ENCODE data around the gene STXBP3.
A peak's percentile ranks its signal among the peaks of the same experiment; 100 is the strongest.

The STXBP3 gene

GRCh38 chr1:108815566-108815965 lies 69.1 kb downstream of the STXBP3 start:
- Histone ChIP-seq H4K8ac (ENCODE audit: low read length) (no peak overlapping the region), H3K9me3 (ENCODE audit: control insufficient read depth, low read length) (no peaks in the 10 kb centered on the region), H2BK5ac (ENCODE audit: low read depth, low read length, poor library complexity, severe bottlenecking) (no peak overlapping the region), H3K23ac (ENCODE audit: low read length in 2 of 2) (no peak overlapping the region), H3K27me3 (ENCODE audit: control insufficient read depth in 1 of 2, insufficient read depth in 1 of 2, low read length in 2 of 2) (no peaks in the 10 kb centered on the region), H3K4me2 (ENCODE audit: low read length, poor library complexity, severe bottlenecking) (no peak overlapping the region), H3K4me1 (ENCODE audit: control insufficient read depth, insufficient read depth, low read depth, low read length) (peaks cover 4% of the 10 kb centered on the region), H3K4me3 (ENCODE audit: insufficient read depth in 1 of 2, low read depth in 1 of 2, low read length in 2 of 2) (no peak overlapping the region), H3K36me3 (ENCODE audit: control insufficient read depth in 1 of 2, insufficient read depth in 2 of 2, low read depth in 1 of 2, low read length in 2 of 2) (peaks cover 0 to 11% of the 10 kb centered on the region in 2 experiments), H3K27ac (ENCODE audit: low read length, poor library complexity, severe bottlenecking) (no peak overlapping the region), H2BK15ac (ENCODE audit: low read depth, poor library complexity, severe bottlenecking) (no peak overlapping the region), H4K91ac (ENCODE audit: low read length) (no peak overlapping the region), H3K18ac (ENCODE audit: low read depth in 1 of 2, low read length in 2 of 2) (no peak overlapping the region), H3K14ac (ENCODE audit: low read length in 2 of 2) (no peak overlapping the region), H2AFZ (ENCODE audit: low read depth, low read length) (no peak overlapping the region), H2AK5ac (ENCODE audit: low read length, severe bottlenecking) (peak overlapping the region; percentile 66), H2BK12ac (ENCODE audit: low read length in 2 of 2) (no peak overlapping the region), H2BK120ac (ENCODE audit: low read depth, low read length) (no peak overlapping the region), H3K79me1 (replicated peaks; ENCODE audit: low read length, poor library complexity, severe bottlenecking) (no peaks in the 10 kb centered on the region), H3K9ac (ENCODE audit: low read length) (peak overlapping the region; percentile 94), H3K4ac (ENCODE audit: low read depth in 1 of 2, low read length in 2 of 2) (no peak overlapping the region)
- DNase-seq: peak; percentile 18

GRCh38 chr1:108816049-108816893 lies 69.8 kb downstream of the STXBP3 start:
- peak overlapping the region in 1 of 2 experiments; percentile 76 for H3K4me3 ChIP-seq (ENCODE audit: insufficient read depth in 1 of 2, low read depth in 1 of 2, low read length in 2 of 2)
- H4K8ac ChIP-seq (ENCODE audit: low read length): peak overlapping the region; percentile 3
- no peak overlapping the region for H4K91ac ChIP-seq (ENCODE audit: low read length)
- peak overlapping the region in 1 of 2 experiments; percentile 86 for H3K4ac ChIP-seq (ENCODE audit: low read depth in 1 of 2, low read length in 2 of 2)
- H3K18ac ChIP-seq (ENCODE audit: low read depth in 1 of 2, low read length in 2 of 2): peak overlapping the region in 1 of 2 experiments; percentile 61
- 26% methylated on average over 10 of the region's 12 CpGs for WGBS
- no peak overlapping the region for H2AK5ac ChIP-seq (ENCODE audit: low read length, severe bottlenecking)
- H3K36me3 ChIP-seq (ENCODE audit: control insufficient read depth in 1 of 2, insufficient read depth in 2 of 2, low read depth in 1 of 2, low read length in 2 of 2): peaks cover 0 to 7% of the 10 kb centered on the region in 2 experiments
- H3K27ac ChIP-seq (ENCODE audit: low read length, poor library complexity, severe bottlenecking): peak overlapping the region; percentile 88
- no peaks in the 10 kb centered on the region for H3K9me3 ChIP-seq (ENCODE audit: control insufficient read depth, low read length)
- H3K9ac ChIP-seq (ENCODE audit: low read length): peak overlapping the region; percentile 94
- H2BK120ac ChIP-seq (ENCODE audit: low read depth, low read length): peak overlapping the region; percentile 51
- no peaks in the 10 kb centered on the region for H3K79me1 ChIP-seq (replicated peaks; ENCODE audit: low read length, poor library complexity, severe bottlenecking)
- H2AFZ ChIP-seq (ENCODE audit: low read depth, low read length): no peak overlapping the region
- no peak overlapping the region for H3K14ac ChIP-seq (ENCODE audit: low read length in 2 of 2)
- H2BK12ac ChIP-seq (ENCODE audit: low read length in 2 of 2): peak overlapping the region in 1 of 2 experiments; percentile 44
- H3K4me1 ChIP-seq (ENCODE audit: control insufficient read depth, insufficient read depth, low read depth, low read length): peaks cover 4% of the 10 kb centered on the region
- peak overlapping the region; percentile 57 for H2BK15ac ChIP-seq (ENCODE audit: low read depth, poor library complexity, severe bottlenecking)
- no peaks in the 10 kb centered on the region for H3K27me3 ChIP-seq (ENCODE audit: control insufficient read depth in 1 of 2, insufficient read depth in 1 of 2, low read length in 2 of 2)
- no peak overlapping the region for H3K23ac ChIP-seq (ENCODE audit: low read length in 2 of 2)
- H2BK5ac ChIP-seq (ENCODE audit: low read depth, low read length, poor library complexity, severe bottlenecking): peak overlapping the region; percentile 54
- DNase-seq: peak; percentile 98
- peak overlapping the region; percentile 3 for H3K4me2 ChIP-seq (ENCODE audit: low read length, poor library complexity, severe bottlenecking)

- H4K8ac ChIP-seq (ENCODE audit: low read length): peak overlapping the region; percentile 98
- no peak overlapping the region for H3K4me2 ChIP-seq (ENCODE audit: low read length, poor library complexity, severe bottlenecking)
- peak overlapping the region; percentile 36 to 86 for H3K4ac ChIP-seq (ENCODE audit: low read depth in 1 of 2, low read length in 2 of 2)
- H3K79me1 ChIP-seq (replicated peaks; ENCODE audit: low read length, poor library complexity, severe bottlenecking): no peaks in the 10 kb centered on the region
- H2BK12ac ChIP-seq (ENCODE audit: low read length in 2 of 2): peak overlapping the region in 1 of 2 experiments; percentile 44
- 88% methylated on average over 7 of the region's 8 CpGs for WGBS
- H3K36me3 ChIP-seq (ENCODE audit: control insufficient read depth in 1 of 2, insufficient read depth in 2 of 2, low read depth in 1 of 2, low read length in 2 of 2): no peaks in the 10 kb centered on the region
- peak overlapping the region in 1 of 2 experiments; percentile 76 for H3K4me3 ChIP-seq (ENCODE audit: insufficient read depth in 1 of 2, low read depth in 1 of 2, low read length in 2 of 2)
- H3K14ac ChIP-seq (ENCODE audit: low read length in 2 of 2): no peak overlapping the region
- H3K4me1 ChIP-seq (ENCODE audit: control insufficient read depth, insufficient read depth, low read depth, low read length): peaks cover 4% of the 10 kb centered on the region
- no peaks in the 10 kb centered on the region for H3K9me3 ChIP-seq (ENCODE audit: control insufficient read depth, low read length)
- H2BK15ac ChIP-seq (ENCODE audit: low read depth, poor library complexity, severe bottlenecking): no peak overlapping the region
- H3K18ac ChIP-seq (ENCODE audit: low read depth in 1 of 2, low read length in 2 of 2): peak overlapping the region; percentile 26 to 49
- H2BK5ac ChIP-seq (ENCODE audit: low read depth, low read length, poor library complexity, severe bottlenecking): no peak overlapping the region
- no peak overlapping the region for H3K23ac ChIP-seq (ENCODE audit: low read length in 2 of 2)
- peak overlapping the region; percentile 94 for H3K9ac ChIP-seq (ENCODE audit: low read length)
- no peak overlapping the region for H2AK5ac ChIP-seq (ENCODE audit: low read length, severe bottlenecking)
- DNase-seq: peak; percentile 50
- H2AFZ ChIP-seq (ENCODE audit: low read depth, low read length): no peak overlapping the region
- peak overlapping the region; percentile 51 for H2BK120ac ChIP-seq (ENCODE audit: low read depth, low read length)
- no peaks in the 10 kb centered on the region for H3K27me3 ChIP-seq (ENCODE audit: control insufficient read depth in 1 of 2, insufficient read depth in 1 of 2, low read length in 2 of 2)
- H3K27ac ChIP-seq (ENCODE audit: low read length, poor library complexity, severe bottlenecking): peak overlapping the region; percentile 88
- peak overlapping the region; percentile 67 for H4K91ac ChIP-seq (ENCODE audit: low read length)
Observed at GRCh38 chr1:108817016-108817415, 70.5 kb downstream of the STXBP3 start.

GRCh38 chr1:108817811-108818210 lies 71.3 kb downstream of the STXBP3 start:
- H3K4ac ChIP-seq (ENCODE audit: low read depth in 1 of 2, low read length in 2 of 2): peak overlapping the region in 1 of 2 experiments; percentile 57
- H3K36me3 ChIP-seq (ENCODE audit: control insufficient read depth in 1 of 2, insufficient read depth in 2 of 2, low read depth in 1 of 2, low read length in 2 of 2): no peaks in the 10 kb centered on the region
- no peaks in the 10 kb centered on the region for H3K9me3 ChIP-seq (ENCODE audit: control insufficient read depth, low read length)
- no peak overlapping the region for H3K4me2 ChIP-seq (ENCODE audit: low read length, poor library complexity, severe bottlenecking)
- peak overlapping the region; percentile 52 for H3K9ac ChIP-seq (ENCODE audit: low read length)
- H2BK120ac ChIP-seq (ENCODE audit: low read depth, low read length): peak overlapping the region; percentile 15
- no peak overlapping the region for H3K27ac ChIP-seq (ENCODE audit: low read length, poor library complexity, severe bottlenecking)
- peak overlapping the region in 1 of 2 experiments; percentile 16 for H3K4me3 ChIP-seq (ENCODE audit: insufficient read depth in 1 of 2, low read depth in 1 of 2, low read length in 2 of 2)
- DNase-seq: no peak
- H4K8ac ChIP-seq (ENCODE audit: low read length): peak overlapping the region; percentile 52
- H2BK15ac ChIP-seq (ENCODE audit: low read depth, poor library complexity, severe bottlenecking): peak overlapping the region; percentile 57
- no peaks in the 10 kb centered on the region for H3K79me1 ChIP-seq (replicated peaks; ENCODE audit: low read length, poor library complexity, severe bottlenecking)
- no peak overlapping the region for H2BK5ac ChIP-seq (ENCODE audit: low read depth, low read length, poor library complexity, severe bottlenecking)
- H2AFZ ChIP-seq (ENCODE audit: low read depth, low read length): no peak overlapping the region
- H3K18ac ChIP-seq (ENCODE audit: low read depth in 1 of 2, low read length in 2 of 2): peak overlapping the region in 1 of 2 experiments; percentile 14
- no peak overlapping the region for H3K23ac ChIP-seq (ENCODE audit: low read length in 2 of 2)
- H4K91ac ChIP-seq (ENCODE audit: low read length): peak overlapping the region; percentile 52
- no peak overlapping the region for H2BK12ac ChIP-seq (ENCODE audit: low read length in 2 of 2)
- no peaks in the 10 kb centered on the region for H3K27me3 ChIP-seq (ENCODE audit: control insufficient read depth in 1 of 2, insufficient read depth in 1 of 2, low read length in 2 of 2)
- no peak overlapping the region for H3K14ac ChIP-seq (ENCODE audit: low read length in 2 of 2)
- H2AK5ac ChIP-seq (ENCODE audit: low read length, severe bottlenecking): no peak overlapping the region
- H3K4me1 ChIP-seq (ENCODE audit: control insufficient read depth, insufficient read depth, low read depth, low read length): peaks cover 4% of the 10 kb centered on the region
